ENCODE results near the gene SHISA9. TPM values are rescaled to one million over a fixed set of nuclear protein-coding genes. Genes with fewer than 3 reads are reported as not detected.

SHISA9 gene
- total and polyA plus RNA-seq, 12 donors = 0.04 to 0.96 (median 0.13) TPM; not detected in 3

DNA sequence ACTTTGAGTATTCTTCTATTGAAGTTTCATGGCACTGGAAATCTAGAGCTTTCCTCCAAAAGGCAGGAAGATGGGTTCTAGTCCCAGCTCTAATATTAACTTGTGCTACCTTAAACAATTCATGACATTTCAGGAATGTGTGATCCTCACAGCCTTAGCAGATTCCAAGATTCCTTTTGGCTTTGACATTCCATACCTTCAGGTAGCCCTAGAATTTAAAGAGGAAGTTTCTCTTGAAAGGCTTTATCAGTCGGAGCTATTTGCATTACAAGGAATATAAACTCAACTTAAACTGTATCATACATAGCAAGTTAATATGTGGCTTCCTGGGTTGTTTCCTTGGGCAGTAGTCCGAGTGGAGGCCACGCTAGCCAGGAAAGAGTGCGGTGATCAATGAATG is 330.0 kb downstream of the SHISA9 start:
- intact Hi-C loops (cut with DNase I) = loop anchor here in 1 of 10 donors (10.0 kb wide), 1 partner anchor 1153 kb away; no protein-coding TSS in a partner anchor
- Histone ChIP-seq H3K27me3 (peaks cover 0 to 8% (median 0%) of the 10 kb centered on the region in 7 donors), H3K4me1 (no peaks in the 10 kb centered on the region), H3K4me3 (no peak overlapping the region), H3K27ac (no peak overlapping the region), H3K9me3 (peaks cover 0 to 7% (median 0%) of the 10 kb centered on the region in 11 donors), H3K36me3 (no peaks in the 10 kb centered on the region)
- no peak for DNase-seq
- TF ChIP-seq, protein P1, sequence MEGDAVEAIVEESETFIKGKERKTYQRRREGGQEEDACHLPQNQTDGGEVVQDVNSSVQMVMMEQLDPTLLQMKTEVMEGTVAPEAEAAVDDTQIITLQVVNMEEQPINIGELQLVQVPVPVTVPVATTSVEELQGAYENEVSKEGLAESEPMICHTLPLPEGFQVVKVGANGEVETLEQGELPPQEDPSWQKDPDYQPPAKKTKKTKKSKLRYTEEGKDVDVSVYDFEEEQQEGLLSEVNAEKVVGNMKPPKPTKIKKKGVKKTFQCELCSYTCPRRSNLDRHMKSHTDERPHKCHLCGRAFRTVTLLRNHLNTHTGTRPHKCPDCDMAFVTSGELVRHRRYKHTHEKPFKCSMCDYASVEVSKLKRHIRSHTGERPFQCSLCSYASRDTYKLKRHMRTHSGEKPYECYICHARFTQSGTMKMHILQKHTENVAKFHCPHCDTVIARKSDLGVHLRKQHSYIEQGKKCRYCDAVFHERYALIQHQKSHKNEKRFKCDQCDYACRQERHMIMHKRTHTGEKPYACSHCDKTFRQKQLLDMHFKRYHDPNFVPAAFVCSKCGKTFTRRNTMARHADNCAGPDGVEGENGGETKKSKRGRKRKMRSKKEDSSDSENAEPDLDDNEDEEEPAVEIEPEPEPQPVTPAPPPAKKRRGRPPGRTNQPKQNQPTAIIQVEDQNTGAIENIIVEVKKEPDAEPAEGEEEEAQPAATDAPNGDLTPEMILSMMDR (IDR thresholded peaks at IDR 0.05) = no peak
- 73 to 74% methylated on average over 4 of the region's 4 CpGs for WGBS, 2 donors
- no peak for ATAC-seq

DNA sequence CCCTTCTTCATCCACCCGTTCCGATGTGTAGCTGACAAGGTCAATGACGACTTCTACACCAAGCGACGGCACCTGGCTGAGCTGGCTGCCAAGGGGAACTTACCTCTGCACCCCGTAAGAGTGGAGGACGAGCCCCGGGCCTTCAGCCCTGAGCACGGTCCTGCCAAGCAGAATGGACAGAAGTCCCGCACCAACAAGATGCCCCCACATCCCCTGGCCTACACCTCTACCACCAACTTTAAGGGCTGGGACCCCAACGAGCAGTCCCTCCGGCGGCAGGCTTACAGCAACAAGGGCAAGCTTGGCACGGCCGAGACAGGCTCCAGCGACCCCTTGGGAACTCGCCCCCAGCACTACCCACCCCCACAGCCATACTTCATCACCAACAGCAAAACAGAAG is 333.6 kb downstream of the SHISA9 start:
- intact Hi-C loops (cut with DNase I) = loop anchor here in 1 of 10 donors (10.0 kb wide), 1 partner anchor 1150 kb away; no protein-coding TSS in a partner anchor
- no peak overlapping the region for H3K4me3 ChIP-seq
- H3K27me3 ChIP-seq = no peaks in the 10 kb centered on the region
- WGBS, 2 donors = 84 to 86% methylated on average over 17 of the region's 17 CpGs
- TF ChIP-seq, protein P1 (IDR thresholded peaks at IDR 0.05) = no peak
- H3K4me1 ChIP-seq = no peaks in the 10 kb centered on the region
- no peak for DNase-seq
- no peaks in the 10 kb centered on the region for H3K36me3 ChIP-seq
- ATAC-seq = no peak
- H3K9me3 ChIP-seq = peaks cover 0 to 4% (median 0%) of the 10 kb centered on the region in 11 donors
- H3K27ac ChIP-seq = no peak overlapping the region

DNA sequence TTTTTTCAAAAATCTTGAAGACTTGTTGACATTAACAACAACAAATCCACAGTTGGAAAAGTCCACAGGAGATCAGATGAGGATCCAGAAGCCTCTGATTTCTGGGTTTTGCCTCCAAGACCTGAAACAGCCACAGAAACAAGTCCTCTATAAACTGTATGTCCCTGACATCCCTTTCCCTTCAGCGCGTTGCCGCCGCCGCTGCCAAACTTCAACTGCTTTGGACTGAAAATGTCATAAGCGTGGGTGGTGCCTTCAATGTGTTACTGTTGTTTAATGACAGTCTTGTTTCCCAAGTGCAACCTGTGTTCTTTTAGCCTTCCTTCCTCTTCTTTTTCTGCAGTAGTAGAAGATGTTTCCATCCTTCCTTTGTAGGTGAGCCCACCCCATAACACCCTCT is 334.9 kb downstream of the SHISA9 start:
- Histone ChIP-seq H3K36me3 (no peaks in the 10 kb centered on the region), H3K9me3 (peaks cover 0 to 2% (median 0%) of the 10 kb centered on the region in 11 donors), H3K4me1 (no peaks in the 10 kb centered on the region), H3K4me3 (no peak overlapping the region), H3K27ac (no peak overlapping the region), H3K27me3 (no peaks in the 10 kb centered on the region)
- TF ChIP-seq, protein P1 (IDR thresholded peaks at IDR 0.05) = no peak
- intact Hi-C loops (cut with DNase I) = loop anchor here in 1 of 10 donors (1.0 to 10.0 kb wide), 2 partner anchors 22 to 1148 kb away; no protein-coding TSS in a partner anchor
- ATAC-seq (no peak), DNase-seq (no peak)
- WGBS, 2 donors = 94 to 95% methylated on average over 6 of the region's 6 CpGs

GRCh38 chr16:13238182-13238581 is 336.8 kb downstream of the SHISA9 start:
- no peak for ATAC-seq
- intact Hi-C loops (cut with DNase I) = loop anchor here in 1 of 10 donors (10.0 kb wide), 1 partner anchor 1147 kb away; no protein-coding TSS in a partner anchor
- 3 to 17% methylated on average over 2 of the region's 2 CpGs for WGBS, 2 donors

More at GRCh38 chr16:13238182-13238581, 336.8 kb downstream of the SHISA9 start:
- TF ChIP-seq, protein P1 (IDR thresholded peaks at IDR 0.05) = no peak
- Histone ChIP-seq H3K27me3 (no peaks in the 10 kb centered on the region), H3K27ac (no peak overlapping the region), H3K4me1 (no peaks in the 10 kb centered on the region), H3K9me3 (peaks cover 0 to 2% (median 0%) of the 10 kb centered on the region in 11 donors), H3K36me3 (no peaks in the 10 kb centered on the region), H3K4me3 (no peak overlapping the region)
- no peak for DNase-seq

All from heart right ventricle (tissue), 16 donors.